Left colon (tissue), 2 donors: Measurements from ENCODE around the gene LOC101059915.
A peak's percentile ranks its signal among the peaks of the same experiment; 100 is the strongest.
"Not testable (repeated sequence)": the region's sequence is repeated elsewhere in the genome, so short reads cannot be mapped to it uniquely, and the experiment has no call there.

ENCODE experiments used
- ATAC-seq: fragments of 200-7000 bp; cut with Tn5 transposase; one replicate; pipeline ENCODE4 v1.9.1; 2020; ENCODE audit warnings: mild to moderate bottlenecking, moderate library complexity
- DNase-seq, 2 donors: peaks; one replicate each; pipeline ENCODE4 v3.0.0-alpha.2; 2020
- intact Hi-C, 2 donors: fragments of 100-400 bp; cut with DNase I in 1 of 2; cut with micrococcal nuclease in 1 of 2; formaldehyde crosslinking; loops; one replicate each; pipeline versions ENCODE4 v1.11.2 to v1.14.0; 2022; cut with DNase I, micrococcal nuclease
- donor health status: DM: no; HTN: no; CAD: no.
- donor health status: DM: yes; HTN: yes; CAD: no.

Gene LOC101059915

GRCh38 chrX:71637253-71637618 is 30.1 kb upstream of the LOC101059915 start:
- intact Hi-C loops, result no loop called here
- DNase-seq, result no peak
- peak; percentile 19 for ATAC-seq

- peak; percentile 49 for ATAC-seq
- intact Hi-C loops, result no loop called here
These were observed 29.5 kb upstream of the LOC101059915 start for GRCh38 chrX:71637848-71638247.

GRCh38 chrX:71638409-71638808 is 28.9 kb upstream of the LOC101059915 start:
- DNase-seq (no peak), ATAC-seq (no peak)
- intact Hi-C loops, result no loop called here

More at GRCh38 chrX:71637848-71638247, 29.5 kb upstream of the LOC101059915 start:
- no peak for DNase-seq

GRCh38 chrX:71640002-71640401 is 27.3 kb upstream of the LOC101059915 start:
- intact Hi-C loops, result no loop called here
- DNase-seq (no peak), ATAC-seq (no peak)

GRCh38 chrX:71644406-71644805 is 22.9 kb upstream of the LOC101059915 start:
- intact Hi-C loops, ATAC-seq, DNase-seq: not testable (repeated sequence)

GRCh38 chrX:71650333-71650969 is 16.9 kb upstream of the LOC101059915 start:
- intact Hi-C loops, result no loop called here
- ATAC-seq (peak; percentile 97), DNase-seq (no peak)

- DNase-seq (peak; percentile 37 to 41), ATAC-seq (peak; percentile 61)
- intact Hi-C loops, result no loop called here
These were observed 14.9 kb upstream of the LOC101059915 start for GRCh38 chrX:71652405-71652804.

- intact Hi-C loops, result no loop called here
- ATAC-seq (no peak), DNase-seq (no peak)
These were observed 14.0 kb upstream of the LOC101059915 start for GRCh38 chrX:71653344-71653743.

- ATAC-seq (no peak), DNase-seq (no peak)
- intact Hi-C loops, result no loop called here
These were observed 10.1 kb upstream of the LOC101059915 start for GRCh38 chrX:71657267-71657666.

GRCh38 chrX:71659342-71659741 is 8.0 kb upstream of the LOC101059915 start:
- no peak for ATAC-seq
- no peak for DNase-seq
- intact Hi-C loops, result no loop called here

- DNase-seq, result no peak
- no peak for ATAC-seq
- intact Hi-C loops, result no loop called here
These were observed 7.4 kb upstream of the LOC101059915 start for GRCh38 chrX:71659959-71660358.

- ATAC-seq (no peak), DNase-seq (no peak)
- intact Hi-C loops, result no loop called here
These were observed 6.6 kb upstream of the LOC101059915 start for GRCh38 chrX:71660562-71661416.

GRCh38 chrX:71661919-71662318 is 5.4 kb upstream of the LOC101059915 start:
- ATAC-seq, result no peak
- DNase-seq, result no peak
- intact Hi-C loops, result no loop called here

- intact Hi-C loops, DNase-seq, ATAC-seq: not testable (repeated sequence)
These were observed 4.7 kb upstream of the LOC101059915 start for GRCh38 chrX:71662654-71663053.

- intact Hi-C loops, ATAC-seq, DNase-seq: not testable (repeated sequence)
These were observed 4.1 kb upstream of the LOC101059915 start for GRCh38 chrX:71663238-71663637.

GRCh38 chrX:71664202-71664601 is 3.1 kb upstream of the LOC101059915 start:
- peak; percentile 49 for ATAC-seq
- intact Hi-C loops, DNase-seq: not testable (repeated sequence)

- DNase-seq (no peak), ATAC-seq (no peak)
- intact Hi-C loops, result no loop called here
These were observed 2.4 kb upstream of the LOC101059915 start for GRCh38 chrX:71664889-71665491.

- DNase-seq (no peak), ATAC-seq (no peak)
These were observed 1.6 kb upstream of the LOC101059915 start for GRCh38 chrX:71665747-71666146.

GRCh38 chrX:71666240-71667223 is 814 bp upstream of the LOC101059915 start:
- intact Hi-C loops, result no loop called here
- DNase-seq, result no peak
- ATAC-seq, result no peak

More at GRCh38 chrX:71665747-71666146, 1.6 kb upstream of the LOC101059915 start:
- intact Hi-C loops, result no loop called here
